Transverse colon (tissue), 3 donors: ENCODE results near the gene ALDH1A2.

Experiments
- EP300 ChIP-seq: sonication (generic); formaldehyde crosslinking; IDR thresholded peaks from one replicate; pipeline ENCODE4 v1.6.1; 2017; ENCODE audit warnings: antibody characterized with exemption, low read depth
- TF ChIP-seq, protein P1 (sequence below), 5 experiments: fragments of 200-600 bp in 3 of 5; fragments of 450-650 bp in 2 of 5; sonication (generic) in 3 of 5; IDR thresholded peaks; 1 replicate in 2 of 5; 2 replicates in 3 of 5; pipeline ENCODE4 v1.5.1; 2016 to 2017; ENCODE audit warnings: antibody characterized with exemption in 5 of 5, inconsistent platforms in 3 of 5, mild to moderate bottlenecking in 2 of 5, moderate library complexity in 1 of 5

DNA sequence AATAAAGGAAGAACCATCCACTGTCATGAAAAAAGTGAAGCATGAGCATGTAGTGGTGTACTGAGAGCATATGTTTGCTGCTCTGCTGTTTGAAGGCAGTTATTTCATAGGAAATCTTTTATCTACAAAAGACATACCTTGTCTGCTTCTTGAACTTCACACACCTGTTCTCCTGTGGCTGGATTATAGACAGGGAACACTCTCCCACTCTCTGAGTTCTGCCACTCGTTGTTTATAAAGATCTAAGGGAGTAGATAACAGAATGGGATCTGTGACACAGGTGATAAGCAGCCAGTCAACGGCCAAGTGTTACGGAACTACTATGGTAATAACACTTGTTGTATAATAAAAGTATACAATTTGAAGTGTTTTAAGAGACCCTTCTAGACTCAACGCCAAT lies 51.5 kb downstream of the ALDH1A2 start:
- TF ChIP-seq, protein P1, sequence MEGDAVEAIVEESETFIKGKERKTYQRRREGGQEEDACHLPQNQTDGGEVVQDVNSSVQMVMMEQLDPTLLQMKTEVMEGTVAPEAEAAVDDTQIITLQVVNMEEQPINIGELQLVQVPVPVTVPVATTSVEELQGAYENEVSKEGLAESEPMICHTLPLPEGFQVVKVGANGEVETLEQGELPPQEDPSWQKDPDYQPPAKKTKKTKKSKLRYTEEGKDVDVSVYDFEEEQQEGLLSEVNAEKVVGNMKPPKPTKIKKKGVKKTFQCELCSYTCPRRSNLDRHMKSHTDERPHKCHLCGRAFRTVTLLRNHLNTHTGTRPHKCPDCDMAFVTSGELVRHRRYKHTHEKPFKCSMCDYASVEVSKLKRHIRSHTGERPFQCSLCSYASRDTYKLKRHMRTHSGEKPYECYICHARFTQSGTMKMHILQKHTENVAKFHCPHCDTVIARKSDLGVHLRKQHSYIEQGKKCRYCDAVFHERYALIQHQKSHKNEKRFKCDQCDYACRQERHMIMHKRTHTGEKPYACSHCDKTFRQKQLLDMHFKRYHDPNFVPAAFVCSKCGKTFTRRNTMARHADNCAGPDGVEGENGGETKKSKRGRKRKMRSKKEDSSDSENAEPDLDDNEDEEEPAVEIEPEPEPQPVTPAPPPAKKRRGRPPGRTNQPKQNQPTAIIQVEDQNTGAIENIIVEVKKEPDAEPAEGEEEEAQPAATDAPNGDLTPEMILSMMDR (IDR thresholded peaks at IDR 0.05): no peak
- no peak for TF ChIP-seq EP300
